Measurements from ENCODE around the gene TSPAN1.

The TSPAN1 gene, protein sequence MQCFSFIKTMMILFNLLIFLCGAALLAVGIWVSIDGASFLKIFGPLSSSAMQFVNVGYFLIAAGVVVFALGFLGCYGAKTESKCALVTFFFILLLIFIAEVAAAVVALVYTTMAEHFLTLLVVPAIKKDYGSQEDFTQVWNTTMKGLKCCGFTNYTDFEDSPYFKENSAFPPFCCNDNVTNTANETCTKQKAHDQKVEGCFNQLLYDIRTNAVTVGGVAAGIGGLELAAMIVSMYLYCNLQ

DNA sequence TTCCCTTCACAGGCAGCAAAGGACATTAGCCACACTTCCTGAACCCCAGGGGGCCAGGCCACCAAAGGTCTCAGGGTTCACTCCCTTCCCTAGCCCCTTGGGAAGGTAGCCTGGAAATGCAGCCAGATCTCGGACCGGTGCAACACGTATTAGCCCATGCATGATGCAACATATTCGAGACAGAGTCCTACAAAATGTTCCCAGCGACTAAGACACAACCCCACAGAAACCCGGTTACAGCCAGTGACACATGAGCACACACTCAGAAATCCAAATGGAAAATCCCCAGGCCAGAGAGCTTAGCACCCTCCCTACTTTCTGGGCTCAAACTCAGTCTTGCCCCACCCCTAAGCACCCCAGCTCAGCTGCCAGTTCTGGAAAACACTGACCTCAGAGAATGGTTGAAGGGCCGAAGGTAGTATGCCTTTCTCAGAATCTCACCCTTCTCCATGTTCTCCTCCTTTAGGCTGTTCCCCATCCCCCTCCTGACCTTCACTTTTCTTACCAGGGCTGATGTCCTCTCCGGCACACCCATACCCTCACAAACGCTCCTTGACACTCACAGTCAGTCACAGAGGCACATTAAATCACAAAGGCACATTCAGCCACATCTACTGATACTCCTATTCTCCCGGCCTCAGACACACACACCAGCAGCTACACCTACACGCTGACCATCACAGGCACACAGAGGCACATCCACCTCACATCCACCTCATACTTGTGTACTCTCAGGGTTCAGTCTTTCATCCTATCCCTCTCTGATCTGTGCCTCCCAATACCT is at the start of gene TSPAN1:
TSS of gene TSPAN1 (plus strand) at position 640 of the 784 bp plus-strand sequence. CDS start 6,021 bp downstream, outside the sequence.
- DNase-seq: no peak

DNA sequence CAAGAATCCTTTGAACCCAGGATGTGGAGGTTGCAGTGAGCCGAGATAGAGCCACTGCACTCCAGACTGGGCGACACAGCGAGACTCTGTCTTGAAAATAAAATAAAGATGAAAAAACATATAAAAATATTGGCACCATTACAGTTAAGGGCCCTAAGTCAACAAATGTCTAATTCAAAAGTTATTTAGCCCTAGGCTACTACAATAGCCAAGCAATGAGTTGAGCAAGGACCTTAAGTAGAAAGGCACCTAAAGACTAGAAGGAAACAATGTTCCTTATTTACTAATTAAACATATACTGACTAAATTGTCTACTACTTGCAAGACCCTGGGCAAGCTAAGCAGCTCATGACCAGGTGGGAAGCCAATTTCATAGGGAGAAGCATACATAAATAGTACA is 46.5 kb upstream of the TSPAN1 start:
- DNase-seq: no peak

DNA sequence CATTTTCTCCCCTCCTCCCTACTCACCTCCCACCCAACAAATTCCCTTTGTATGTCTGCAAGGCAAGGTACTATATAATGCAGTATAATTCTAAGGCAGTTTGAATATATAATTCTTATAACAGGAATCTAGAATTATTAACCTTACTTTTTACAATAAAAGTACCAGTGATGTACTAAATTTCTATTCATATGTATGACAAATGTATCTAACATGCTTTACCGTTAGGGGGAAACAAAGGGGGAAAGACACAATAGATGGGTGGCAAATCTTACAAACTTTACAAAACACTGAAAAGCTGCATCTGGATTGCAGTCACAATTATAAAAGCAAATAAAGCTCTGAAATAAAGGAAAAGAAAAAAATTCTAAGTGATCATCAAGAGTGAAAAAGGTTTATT is 44.8 kb upstream of the TSPAN1 start:
- no peak for DNase-seq

DNA sequence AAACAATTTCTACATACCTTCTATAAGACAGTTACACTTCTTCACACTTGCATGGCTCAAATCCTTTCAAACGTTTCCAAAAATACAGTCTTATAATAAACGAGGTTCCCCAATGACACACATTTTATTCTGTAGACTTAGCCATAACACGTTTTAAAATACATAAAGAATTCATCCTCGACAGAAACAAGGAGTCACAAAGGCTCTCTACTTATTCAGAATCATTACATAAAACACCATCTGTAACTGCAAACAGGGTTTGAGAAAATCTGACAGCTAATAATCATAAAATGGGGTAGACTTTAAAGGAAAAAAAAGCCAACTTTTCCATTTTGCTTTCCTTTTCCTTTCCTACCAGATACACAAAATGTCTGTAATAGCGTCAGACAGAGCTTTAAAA is 44.3 kb upstream of the TSPAN1 start:
- DNase-seq: no peak

DNA sequence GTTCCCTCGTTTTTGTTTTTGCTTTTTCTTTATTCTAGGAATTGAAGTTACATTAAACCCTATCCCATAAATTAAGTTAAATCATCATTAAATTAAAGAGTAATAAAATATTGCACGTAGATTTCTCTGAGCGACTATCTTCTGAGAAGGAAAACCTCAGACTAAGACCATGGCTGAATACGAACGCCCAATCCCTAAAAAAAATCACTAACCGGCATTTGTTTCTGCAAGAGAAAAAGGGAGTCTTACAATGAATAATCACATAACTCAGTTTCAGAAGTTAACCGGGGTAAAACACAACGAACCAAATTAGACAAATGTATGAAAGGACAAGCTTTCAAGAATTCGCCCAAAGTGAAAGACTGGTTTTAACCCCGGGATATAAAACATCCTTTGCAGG is 43.8 kb upstream of the TSPAN1 start:
- no peak for DNase-seq

DNA sequence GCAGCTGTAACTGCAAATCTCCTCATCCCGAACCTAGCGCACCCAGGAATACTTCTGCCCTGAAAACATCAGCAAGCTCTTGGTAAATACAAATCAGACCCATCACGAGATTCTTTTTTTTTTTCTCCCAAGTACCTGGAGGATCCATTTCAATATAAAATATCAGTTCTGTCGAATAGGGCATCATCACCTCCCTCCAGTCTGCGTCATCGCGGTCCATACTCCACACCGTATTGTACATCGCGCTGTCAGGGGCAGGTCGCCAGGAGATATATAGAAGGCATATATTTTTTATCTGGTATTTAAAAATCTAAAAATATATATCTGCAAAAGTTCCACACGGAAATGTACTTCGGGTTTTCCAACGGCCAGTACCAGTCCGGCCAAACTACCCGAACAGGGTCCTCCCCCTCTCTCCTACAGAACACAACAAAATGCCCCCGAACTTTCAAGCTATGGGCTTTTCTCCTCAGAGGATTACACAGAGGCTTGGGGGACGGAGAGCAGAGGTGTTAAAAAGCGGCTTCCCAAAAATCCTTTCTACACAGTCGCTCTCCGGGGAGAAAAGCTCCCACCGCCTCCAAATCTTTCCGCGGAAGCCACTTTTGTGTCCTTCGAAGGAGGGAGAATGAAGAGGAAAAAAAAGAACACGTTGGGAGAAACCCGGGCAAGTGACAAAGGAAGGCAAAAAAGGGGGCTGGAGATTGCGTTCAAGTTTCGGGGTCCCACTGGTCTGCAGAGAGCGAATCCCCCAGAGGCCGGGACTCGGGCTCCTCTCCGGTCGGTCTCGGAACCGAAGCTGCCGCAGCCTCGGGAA is 43.0 kb upstream of the TSPAN1 start:
- DNase-seq: peak; percentile 10

DNA sequence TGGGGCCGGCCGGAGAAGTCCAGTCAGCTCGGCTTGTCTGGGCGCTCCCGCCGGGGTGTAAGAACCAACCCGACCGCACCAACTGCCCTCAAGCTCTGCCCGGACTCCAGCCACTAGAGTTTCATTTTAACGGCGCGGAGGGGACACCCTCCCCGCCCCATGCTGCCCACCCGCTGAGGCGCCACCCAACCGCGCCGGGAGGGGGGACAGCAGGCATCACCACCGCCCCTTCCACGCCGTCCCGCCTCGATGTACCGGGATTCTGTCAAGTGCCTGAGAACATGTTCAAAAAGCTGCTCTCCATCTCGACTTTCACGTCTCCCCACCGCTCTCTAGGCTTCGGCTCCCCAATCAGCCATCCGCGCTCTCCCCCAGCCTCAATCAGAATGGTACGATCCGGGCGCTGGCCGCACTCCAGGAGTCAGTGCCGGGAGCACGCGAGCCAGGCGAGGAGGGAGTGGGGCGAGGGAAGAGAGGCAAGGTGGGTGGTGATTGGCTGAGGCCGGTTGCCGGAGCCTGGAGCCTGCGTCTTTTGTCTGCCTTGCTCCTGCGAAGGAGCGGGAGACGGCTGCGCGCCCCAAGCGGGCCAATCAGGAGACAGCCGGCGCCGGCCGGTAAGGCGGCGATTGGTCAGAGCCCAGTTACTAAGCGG is 42.2 kb upstream of the TSPAN1 start, which contains the start of gene PIK3R3:
TSS of gene PIK3R3 (minus strand) at position 101 of the 652 bp plus-strand sequence. CDS start 677 bp downstream, outside the sequence.
- DNase-seq: peak; percentile 63

DNA sequence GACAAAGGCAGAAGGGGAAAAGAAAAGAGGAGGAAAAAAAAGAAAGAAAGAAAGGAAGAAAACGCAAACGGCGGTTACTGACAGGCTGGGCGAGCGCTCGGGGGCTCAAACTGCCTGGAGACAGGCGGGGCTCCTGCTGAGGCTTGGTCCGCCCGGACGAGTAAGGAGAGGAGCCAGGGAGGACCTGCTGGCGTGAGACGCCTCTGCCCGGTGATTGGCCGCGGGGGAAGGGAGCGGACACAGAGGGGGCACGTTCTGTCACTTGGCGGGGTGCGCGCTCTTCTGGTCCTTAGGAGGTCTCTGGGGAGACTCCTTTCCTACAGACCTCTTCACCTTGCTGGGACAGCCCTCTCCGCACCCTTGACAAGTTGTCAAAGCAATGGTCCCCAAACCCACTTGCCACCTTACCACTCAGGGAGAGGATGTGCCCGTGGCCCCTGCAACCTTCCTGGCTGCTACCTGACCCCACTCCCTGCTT is 41.7 kb upstream of the TSPAN1 start:
- DNase-seq: no peak

DNA sequence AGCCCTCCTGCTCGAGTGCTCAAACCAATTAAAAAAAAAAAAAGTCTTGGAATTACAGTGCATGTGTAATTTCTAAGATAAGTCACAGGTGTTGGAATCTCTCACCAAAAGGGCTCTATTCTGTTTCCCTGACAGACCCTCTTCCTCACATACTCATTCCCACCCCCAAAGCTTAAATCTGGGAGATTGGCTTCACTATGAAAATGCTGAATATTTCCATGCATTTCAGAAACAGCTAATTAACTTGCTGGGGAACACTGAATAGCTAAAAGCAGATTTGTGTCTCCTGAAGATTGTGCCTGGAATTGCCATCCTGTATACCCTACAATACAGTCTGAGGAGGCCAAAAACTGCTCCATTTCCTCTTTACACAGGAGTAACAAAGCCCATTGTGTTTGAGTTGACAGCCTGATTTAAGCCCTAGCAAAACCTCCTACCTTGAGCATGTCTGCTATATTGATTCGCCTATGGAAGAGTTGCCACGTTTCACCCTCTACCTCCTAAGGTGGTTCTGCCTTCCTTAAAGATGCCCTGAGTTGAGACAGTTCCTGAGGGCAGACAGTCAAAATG is 41.0 kb upstream of the TSPAN1 start:
- no peak for DNase-seq

DNA sequence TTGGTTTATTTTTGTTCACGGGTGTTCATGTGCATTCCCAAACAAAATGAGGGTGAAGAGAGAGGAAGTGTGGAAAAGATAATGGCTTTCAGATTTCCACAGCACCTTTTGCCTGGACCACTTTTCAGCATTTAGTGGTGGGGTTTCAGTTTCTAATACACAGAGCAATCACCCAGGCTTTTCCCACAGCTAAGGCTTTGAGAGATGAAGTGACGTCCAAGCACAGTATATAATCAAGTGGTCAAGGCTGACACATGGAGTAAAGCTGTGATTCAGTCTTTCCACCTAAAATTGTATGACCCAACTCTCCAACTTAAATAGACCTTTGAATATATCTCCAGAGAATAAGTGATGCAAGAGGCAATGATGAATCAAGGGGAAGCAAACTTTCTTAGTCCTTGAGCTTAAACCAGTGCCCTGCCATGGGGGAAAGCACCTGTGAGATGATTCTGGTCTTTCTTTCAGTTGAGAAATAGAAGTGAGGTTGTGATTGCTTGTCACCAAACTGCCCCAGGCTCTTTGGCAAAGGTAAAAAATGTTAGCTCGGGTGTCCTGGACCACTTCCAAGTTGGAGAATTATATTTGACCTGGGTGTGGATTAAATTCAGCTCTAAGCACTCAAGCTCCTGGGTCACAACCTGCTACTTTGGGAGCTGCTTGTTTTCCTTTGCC is 40.1 kb upstream of the TSPAN1 start:
- DNase-seq: no peak

DNA sequence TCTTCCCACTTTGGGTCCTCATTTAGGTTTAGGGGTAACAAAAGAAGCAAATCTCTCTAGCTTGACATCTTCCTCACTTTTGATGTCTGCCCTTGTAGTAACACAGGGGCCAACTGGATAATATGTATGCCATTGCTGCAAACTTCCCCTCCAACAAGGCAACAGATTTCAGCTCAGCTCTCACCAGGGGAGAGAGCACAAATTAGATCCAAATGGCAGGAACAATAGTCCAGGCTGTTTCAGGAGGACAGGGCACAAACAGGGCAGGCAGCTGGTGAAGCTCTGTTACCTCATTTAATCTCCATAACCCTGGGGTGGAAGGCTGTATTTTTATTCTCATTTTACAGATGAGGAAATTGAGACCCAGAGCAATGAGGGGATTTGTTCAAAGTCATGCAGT is 38.2 kb upstream of the TSPAN1 start:
- DNase-seq: no peak

DNA sequence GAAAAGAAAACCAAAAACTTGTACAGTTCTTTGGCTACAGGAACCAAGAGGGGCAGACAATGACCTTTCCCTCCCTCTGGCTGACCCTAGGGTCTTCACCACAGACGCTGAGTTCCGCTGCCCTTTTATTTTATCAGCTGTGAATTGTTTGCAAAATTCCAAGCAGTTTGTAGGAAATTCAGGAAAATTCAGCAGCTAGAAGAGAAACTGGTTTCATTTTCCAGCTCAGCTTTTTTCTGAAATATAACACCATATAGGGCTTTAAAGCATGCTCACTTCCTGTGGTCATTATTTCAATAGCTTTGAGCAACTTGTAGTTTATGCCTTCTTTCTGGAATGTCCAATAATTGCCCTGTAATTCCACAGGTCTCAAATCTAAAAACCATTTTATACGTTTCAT is 37.0 kb upstream of the TSPAN1 start:
- no peak for DNase-seq

DNA sequence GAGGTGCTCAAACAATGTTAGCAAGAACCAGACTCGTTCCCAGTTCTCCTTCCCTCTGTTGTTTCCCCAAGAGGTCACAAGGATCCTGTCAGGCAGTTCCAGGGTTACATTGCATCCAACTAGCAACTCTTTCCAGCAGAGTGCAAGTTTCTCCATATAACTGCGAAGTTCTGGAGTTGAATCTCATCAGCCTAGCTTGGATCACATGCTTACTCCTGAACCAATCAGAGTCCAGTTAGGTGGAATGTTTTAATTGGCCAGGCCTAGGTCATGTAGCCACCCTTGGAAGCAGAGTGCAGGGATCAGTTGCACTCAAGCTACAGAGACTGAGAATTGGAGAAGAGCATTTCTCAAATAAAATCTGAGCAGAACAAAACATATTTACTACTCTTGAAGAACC is 26.6 kb upstream of the TSPAN1 start:
- no peak for DNase-seq

DNA sequence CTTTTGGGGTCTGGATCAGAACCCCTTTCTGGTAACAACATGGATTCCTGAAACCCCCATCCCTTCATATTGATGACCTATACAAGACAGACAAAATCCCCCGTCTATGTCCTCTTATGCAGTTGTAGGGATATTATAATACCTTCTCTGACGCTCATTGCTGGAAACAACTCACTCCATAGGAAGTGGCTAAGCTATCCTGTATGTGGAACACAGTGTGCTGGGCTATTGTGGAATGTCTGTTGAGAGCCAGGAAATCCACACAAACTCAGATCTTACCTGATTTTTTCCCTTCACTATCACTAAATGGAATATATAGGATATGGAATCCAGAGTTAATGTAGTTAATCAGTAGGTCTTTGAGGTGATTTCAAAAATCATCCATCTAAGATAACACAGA is 24.8 kb upstream of the TSPAN1 start:
- no peak for DNase-seq

DNA sequence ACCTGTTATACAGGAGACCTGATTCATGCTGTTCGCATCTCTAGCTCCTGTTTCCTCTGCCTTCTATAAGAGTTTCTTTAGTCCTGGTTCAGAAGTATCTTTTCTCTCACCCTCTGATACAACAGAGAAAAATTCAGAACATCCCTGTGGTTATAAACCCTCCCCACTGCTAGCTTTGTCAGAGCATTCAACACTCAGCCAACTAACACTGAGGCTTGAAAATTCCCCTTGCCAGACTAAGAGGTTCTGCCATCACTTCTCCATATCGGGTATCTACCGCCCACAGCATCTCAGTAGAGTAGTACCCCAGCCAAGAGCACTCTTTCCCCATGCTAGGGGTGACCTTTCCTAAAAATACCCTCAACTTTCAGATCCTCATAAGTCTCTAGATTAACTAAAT is 22.9 kb upstream of the TSPAN1 start:
- no peak for DNase-seq

DNA sequence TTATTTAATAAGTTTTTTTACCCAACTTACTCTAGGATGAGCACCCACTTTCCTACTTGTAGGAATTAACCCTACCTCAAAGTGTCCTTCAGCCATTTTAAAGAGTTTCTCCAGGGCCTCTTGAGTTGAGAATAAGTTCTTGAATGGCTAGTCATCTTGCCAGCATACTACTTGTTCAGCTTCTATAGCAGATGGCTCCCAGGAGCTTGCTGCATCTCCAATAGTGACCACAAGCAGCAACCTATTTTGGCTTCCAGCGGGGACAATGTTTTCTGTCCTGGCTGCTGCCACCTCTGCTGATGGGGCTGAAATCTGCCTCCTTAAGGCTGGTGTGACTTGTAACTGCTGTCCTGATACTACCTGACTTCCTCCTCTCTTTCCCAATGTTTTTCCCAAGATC is 21.7 kb upstream of the TSPAN1 start:
- DNase-seq: no peak

DNA sequence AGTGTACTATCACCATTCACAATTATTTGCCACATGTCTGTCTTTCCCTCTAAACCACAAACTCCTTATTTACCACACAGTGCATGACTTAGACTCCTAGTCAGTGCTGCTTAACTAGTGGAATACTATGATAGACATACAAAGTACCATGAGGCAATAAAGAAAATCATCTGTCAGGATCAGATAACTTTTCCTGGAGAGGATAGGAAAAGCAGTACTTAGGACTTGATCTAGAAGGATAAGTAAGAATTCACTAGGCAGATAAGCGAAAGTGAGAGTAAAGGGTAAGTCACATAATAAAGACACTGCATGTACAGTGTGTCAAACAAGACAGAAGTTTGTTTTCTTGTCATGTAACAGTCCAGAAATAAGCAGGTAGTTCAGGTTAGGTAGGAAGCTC is 21.2 kb upstream of the TSPAN1 start:
- no peak for DNase-seq

DNA sequence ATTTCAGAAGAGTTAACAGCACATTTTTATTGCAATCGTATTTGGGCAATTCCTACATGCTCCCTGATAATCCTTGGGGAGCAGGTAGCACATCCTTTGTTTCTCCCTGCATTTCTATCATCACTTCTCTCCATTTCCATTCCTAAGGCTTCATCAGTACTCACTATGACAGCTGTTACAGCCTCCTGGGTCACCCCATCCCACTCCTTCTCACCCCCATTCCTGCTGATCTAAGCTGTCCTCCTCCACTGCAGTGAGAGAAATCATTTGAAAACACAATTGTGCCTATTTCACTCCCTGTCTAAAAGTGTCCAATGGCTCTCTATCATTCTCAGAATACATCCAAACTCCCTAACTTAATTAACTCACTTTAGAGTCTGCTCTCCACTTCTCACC is 17.0 kb upstream of the TSPAN1 start:
- no peak for DNase-seq

DNA sequence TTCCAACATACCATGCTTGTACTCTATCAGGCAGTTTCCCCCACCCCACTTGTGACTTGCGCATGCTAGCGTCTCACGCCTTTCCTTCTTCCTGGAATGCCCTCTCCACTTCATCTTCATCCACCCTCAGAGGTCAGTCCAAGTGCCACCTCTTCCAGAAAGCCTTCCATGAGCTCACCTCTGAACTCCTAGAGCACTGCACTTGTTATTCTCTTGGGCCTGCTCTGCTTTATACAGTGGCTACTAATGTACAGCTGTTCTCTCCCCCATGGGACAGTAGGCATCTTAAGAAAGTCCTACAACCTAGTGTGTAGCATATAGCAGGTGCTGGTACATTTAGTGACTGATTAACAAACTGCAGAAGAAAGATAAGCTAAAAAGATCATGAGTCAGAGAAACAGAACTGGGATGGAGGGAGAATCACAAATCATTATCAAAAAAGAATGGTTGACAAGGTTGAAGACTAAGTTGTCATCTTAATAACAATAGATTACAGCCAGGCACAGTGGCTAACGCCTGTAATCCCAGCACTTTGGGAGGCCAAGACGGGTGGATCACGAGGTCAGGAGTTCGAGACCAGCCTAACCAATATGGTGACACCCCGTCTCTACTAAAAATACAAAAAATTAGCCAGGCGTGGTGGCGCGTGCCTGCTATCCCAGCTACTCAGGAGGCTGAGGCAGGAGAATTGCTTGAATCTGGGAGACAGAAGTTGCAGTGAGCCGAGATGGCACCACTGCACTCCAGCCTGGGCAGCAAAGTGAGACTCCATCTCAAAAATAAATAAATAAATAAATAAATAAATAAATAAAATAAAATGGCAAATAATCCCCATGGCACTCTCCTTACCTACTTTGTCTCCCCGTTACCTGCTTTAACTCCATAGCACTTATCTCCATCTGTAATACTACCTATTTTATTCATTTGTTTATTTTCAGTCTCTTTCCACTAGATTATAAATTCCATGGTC is 16.3 kb upstream of the TSPAN1 start:
- DNase-seq: no peak

DNA sequence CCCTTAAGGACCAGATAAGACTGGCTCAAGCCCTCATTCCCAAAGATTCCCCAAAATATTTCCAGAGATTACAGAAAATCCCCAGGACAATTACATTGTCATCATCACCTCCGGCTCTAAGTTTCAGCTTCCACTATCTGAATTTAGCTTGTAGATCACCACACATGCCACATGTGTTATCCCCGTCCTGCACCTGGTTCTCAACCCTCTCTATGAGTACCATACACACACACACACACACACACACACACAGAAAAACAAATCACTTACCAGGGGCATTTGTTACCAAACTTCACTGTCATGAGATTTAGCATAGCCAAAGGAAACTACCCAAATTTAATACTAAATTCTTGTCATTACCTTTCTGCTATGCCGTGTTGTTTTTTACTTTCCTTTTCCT is 15.4 kb upstream of the TSPAN1 start:
- DNase-seq: no peak

DNA sequence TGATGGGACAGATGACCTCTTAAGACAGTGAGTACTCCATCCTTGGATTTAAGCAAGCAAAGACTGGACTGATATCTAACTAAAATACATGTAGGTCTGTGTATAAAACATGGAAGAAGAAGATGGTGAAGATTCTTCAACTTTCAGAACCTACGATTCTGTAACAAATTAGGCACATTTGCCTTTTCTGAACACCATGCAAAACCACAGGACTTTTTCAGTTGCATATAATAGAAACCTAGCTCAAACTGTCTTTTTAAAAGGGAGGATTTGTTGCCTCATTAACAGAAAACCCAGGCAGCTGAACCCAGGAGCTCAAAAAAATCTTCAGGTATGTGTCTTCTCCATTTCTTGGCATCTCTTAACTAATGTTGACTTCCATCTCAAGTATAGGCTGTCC is 14.7 kb upstream of the TSPAN1 start:
- DNase-seq: no peak
